WI38 (cell line): Measurements from ENCODE around the gene BCAP31.
"Not testable (repeated sequence)": the region's sequence is repeated elsewhere in the genome, so short reads cannot be mapped to it uniquely, and the experiment has no call there.

Source experiments
- H3K4me3 ChIP-seq: 2 replicates; pipeline ENCODE4 v1.5.1; 2011; ENCODE audit warnings: low read depth, mild to moderate bottlenecking, control low read depth, low read length
- TF ChIP-seq, protein P1 (sequence below): IDR thresholded peaks from 2 replicates; pipeline ENCODE4 v1.5.1; 2012; ENCODE audit warnings: low read depth, mild to moderate bottlenecking, control low read depth, low read length

BCAP31 gene

DNA sequence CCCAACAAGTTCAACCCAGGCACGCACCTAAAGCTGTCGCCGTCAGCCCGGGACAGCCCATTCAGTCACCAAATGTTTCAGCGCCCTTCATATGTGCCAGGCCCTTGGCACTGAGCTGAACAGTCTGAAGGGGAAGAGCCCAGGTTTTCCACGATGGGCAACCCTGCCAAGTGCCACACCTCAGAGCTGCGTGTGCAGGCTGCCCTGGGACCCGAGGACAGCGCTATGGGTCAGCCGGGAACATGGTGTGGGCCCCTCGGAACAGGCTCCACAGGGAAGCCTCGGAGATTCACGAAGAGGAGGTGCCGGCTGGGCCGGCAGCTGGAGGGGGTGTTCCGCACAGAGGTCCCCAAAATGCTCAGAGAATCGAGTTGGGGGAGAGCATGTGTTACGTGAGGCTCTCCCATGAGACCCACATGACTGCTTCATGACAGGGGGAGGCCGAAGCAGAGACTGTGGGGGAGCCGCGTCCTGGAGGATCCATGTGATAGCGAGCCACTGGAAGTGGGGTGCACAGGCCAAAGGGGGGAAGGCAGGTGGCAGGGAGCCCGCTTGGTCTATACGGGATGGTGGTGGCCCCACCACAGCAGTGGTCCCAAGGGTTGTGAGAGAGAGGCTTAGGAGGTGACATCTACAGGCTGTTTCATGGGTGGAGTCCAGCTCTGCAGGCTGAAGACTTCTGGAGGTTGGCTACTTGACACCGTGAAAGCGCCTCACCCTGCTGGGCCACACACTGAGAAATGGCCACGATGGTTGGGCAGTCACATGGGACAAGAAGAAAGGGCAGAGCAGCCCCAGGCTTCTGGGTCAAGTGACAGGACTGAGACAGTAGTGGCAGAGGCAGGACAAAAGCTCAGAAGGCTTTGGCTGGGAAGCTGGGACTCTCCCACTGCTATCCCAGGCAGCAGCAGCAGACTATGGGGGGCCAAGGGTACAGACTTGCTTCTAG, 14.2 kb downstream of the BCAP31 start:
- no peak overlapping the region for H3K4me3 ChIP-seq
- TF ChIP-seq, protein P1, sequence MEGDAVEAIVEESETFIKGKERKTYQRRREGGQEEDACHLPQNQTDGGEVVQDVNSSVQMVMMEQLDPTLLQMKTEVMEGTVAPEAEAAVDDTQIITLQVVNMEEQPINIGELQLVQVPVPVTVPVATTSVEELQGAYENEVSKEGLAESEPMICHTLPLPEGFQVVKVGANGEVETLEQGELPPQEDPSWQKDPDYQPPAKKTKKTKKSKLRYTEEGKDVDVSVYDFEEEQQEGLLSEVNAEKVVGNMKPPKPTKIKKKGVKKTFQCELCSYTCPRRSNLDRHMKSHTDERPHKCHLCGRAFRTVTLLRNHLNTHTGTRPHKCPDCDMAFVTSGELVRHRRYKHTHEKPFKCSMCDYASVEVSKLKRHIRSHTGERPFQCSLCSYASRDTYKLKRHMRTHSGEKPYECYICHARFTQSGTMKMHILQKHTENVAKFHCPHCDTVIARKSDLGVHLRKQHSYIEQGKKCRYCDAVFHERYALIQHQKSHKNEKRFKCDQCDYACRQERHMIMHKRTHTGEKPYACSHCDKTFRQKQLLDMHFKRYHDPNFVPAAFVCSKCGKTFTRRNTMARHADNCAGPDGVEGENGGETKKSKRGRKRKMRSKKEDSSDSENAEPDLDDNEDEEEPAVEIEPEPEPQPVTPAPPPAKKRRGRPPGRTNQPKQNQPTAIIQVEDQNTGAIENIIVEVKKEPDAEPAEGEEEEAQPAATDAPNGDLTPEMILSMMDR = no peak

GRCh38 chrX:153708415-153708814, 15.8 kb downstream of the BCAP31 start:
- H3K4me3 ChIP-seq = no peak overlapping the region
- TF ChIP-seq, protein P1 = peak; percentile 68

- TF ChIP-seq, protein P1 = no peak
- no peak overlapping the region for H3K4me3 ChIP-seq
Observed at GRCh38 chrX:153707406-153707805, 16.8 kb downstream of the BCAP31 start.

DNA sequence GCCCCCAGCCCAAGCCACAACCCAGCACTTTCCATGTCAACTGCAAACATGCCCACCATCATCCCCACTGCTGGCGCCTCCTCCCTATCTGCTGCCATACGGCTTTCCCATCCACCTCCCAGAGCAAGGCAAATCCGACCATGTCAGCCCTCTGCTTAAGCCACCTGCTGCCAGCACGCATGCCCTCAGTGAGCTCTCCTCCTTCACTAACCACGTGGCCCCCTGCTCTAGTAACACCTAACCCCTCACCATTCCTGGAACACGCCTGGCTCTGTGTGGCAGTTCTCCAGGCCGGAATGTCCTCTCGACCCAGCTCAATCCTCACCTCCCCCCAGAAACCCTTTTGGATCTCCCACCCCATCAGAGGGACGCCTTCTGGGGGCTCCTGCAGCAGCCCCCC, 17.4 kb downstream of the BCAP31 start:
- TF ChIP-seq, protein P1 = no peak
- H3K4me3 ChIP-seq = no peak overlapping the region

- not testable (repeated sequence) for H3K4me3 ChIP-seq
Observed at GRCh38 chrX:153705403-153706060, 18.7 kb downstream of the BCAP31 start.

DNA sequence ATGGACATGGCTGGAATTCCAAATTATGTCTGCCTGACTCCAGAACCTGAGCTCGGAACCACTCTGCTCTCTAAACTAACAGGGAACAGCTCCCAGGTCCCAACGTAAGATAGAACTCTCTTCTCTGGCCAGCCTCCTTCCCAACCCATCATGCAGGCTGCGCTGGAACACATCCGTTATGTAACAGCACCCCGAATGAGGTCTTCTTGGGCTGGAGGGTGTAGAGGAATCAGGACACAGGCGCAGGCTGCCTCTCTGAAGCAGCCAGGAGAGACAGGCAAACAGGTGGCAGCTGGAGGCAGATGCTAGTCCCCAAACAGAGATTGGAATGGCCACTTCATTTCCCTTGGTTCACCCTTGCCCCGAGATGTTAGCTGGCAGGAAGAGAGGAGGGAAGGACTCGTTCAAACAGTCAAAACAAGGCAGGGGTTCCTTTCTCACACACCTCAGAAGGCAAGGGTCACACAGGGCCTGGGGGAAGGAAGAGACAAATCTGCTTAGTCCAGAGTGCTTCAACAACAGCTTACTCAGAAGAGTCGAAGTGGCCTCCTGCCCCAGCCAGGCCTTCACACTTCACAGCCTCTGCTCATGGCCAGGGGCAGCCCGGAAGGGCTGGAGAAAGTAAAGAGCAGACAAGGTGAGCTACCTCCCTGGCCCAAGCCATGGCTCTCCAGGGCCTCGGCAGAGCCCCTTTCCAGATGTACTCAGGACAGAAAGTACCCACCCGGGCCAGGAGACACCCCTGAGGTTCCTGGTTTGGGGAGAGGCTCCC, 19.4 kb downstream of the BCAP31 start:
- H3K4me3 ChIP-seq = not testable (repeated sequence)

- no peak overlapping the region for H3K4me3 ChIP-seq
- TF ChIP-seq, protein P1 = no peak
Observed at GRCh38 chrX:153704021-153704526, 20.1 kb downstream of the BCAP31 start.

DNA sequence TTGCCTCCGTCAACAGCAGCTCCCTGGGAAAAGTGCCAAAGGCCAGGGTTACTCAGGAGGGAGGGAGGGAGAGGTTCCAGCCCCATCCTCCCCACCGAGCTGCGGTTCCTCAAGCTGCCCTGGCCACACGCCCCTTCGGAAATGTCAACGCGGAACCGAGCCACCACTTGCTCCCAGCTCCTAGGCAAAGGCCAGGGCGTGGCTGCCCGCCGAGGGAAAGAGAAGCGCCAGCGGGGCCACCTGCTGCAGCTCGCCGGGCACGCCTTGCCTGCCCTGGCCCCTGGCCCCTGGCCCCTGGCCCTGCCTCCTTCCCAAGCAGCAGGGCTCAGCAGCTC, 21.2 kb downstream of the BCAP31 start:
- TF ChIP-seq, protein P1 = no peak
- H3K4me3 ChIP-seq = no peak overlapping the region
